ENCODE results near the gene DCBLD1. TPM values are rescaled to one million over a fixed set of nuclear protein-coding genes. Genes with fewer than 3 reads are reported as not detected.
A peak's percentile ranks its signal among the peaks of the same experiment; 100 is the strongest.
"Not testable (repeated sequence)": the region's sequence is repeated elsewhere in the genome, so short reads cannot be mapped to it uniquely, and the experiment has no call there.

The DCBLD1 gene
- polyA plus RNA-seq (2013, experiment 1 of 2), result 127 TPM
- 110 TPM for polyA plus RNA-seq (2013, experiment 2 of 2)

DNA sequence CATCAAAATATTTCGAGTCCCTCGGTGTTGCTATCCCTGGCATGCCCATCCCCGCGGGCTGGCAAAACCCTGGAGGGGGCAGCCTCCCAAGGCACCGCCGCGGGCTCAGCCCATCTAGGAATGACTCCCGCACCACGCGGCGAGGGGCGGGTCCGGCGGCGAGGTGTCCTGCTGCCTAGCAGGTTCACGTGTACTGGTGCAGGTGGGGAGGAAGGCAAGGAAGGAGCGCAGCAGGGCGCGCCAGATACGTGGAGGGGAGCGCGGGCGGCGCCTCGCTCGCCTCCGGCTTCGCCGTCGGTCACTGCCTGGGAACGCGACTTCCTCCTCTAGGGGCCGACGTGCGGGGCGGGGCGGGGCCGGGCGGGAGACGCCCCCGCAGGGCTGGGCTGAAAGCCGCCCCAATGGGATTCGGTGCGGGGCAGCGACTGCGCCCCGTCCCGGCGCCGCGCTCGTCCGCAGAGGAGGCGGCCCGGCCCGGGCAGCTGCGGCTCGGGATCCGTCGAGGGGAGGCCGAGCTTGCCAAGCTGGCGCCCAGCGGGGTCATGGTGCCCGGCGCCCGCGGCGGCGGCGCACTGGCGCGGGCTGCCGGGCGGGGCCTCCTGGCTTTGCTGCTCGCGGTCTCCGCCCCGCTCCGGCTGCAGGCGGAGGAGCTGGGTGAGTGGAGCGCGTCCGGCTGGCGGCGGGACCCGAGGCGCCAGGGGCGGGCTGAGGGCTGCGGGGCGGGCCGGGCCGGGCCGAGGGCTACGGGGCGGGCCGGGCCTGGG, at the start of gene DCBLD1:
Gene DCBLD1, plus strand, starts transcription at position 435 of the 764 bp plus-strand sequence. Its CDS starts 108 bp downstream, at position 543.
- peaks cover 15% of the 10 kb centered on the region for H3K9me3 ChIP-seq (ENCODE audit: control insufficient read depth, low read length)
- H3K36me3 ChIP-seq (ENCODE audit: control insufficient read depth, insufficient read depth, low read length), result peaks cover 30% of the 10 kb centered on the region
- H3K4me1 ChIP-seq (ENCODE audit: control insufficient read depth, insufficient read depth, low read length, poor library complexity, severe bottlenecking), result peaks cover 25% of the 10 kb centered on the region
- H3K4me3 ChIP-seq (ENCODE audit: extremely low read depth, insufficient read depth, low read length, poor library complexity, severe bottlenecking), result peak within 1 kb of the TSS; percentile 83
- H3K27ac ChIP-seq (ENCODE audit: low read depth, low read length, severe bottlenecking), result peak within 1 kb of the TSS; percentile 88
- WGBS, 2 experiments (ENCODE audit: insufficient coverage in 2 of 2), result 1 to 3% methylated on average over 42 to 76 of the region's 96 CpGs

DNA sequence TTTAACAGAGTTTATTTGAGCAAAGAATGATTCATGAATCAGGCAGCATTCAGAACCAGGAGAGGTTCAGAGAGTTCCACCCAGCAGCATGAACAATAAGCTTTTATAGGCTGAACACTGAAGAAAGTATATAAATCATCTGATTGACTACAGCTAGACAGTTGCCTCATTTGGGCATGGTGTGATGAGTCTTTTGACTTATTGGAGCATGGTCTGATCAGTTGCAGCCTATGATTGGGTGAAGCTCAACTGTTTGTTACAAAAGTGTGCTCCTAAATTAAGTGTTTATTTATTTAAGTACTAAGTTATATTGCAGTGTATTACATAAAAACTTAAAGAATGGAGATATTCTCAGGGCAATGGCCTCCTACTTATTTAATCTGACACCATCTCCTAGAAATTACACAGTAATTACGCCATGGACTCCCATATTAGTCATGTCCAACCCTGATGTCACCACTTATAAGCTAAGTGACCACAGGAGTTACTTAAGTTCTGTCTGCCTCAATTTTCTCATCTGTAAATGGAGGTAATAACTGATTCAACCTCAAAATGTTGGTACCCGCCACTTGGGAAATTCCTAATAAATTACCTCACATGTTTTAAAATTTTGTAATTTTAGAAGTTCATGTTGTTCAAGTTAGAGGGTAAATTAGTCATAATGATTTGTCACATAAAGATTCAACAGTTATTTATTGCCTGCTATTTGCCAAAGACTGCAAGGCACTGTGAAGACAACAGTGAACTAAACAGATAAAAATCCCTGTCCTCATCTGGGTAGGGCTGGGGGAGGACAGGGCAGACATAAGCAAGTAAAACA, 41.6 kb upstream of the DCBLD1 start:
- H3K27ac ChIP-seq (ENCODE audit: low read depth, low read length, severe bottlenecking), result no peak overlapping the region
- no peaks in the 10 kb centered on the region for H3K36me3 ChIP-seq (ENCODE audit: control insufficient read depth, insufficient read depth, low read length)
- no peaks in the 10 kb centered on the region for H3K9me3 ChIP-seq (ENCODE audit: control insufficient read depth, low read length)
- WGBS, 2 experiments (ENCODE audit: insufficient coverage in 2 of 2), result 67% methylated on average over 1 of the region's 2 CpGs; no CpG with 5 or more reads in 1 of the 2 experiments
- H3K4me3 ChIP-seq (ENCODE audit: extremely low read depth, insufficient read depth, low read length, poor library complexity, severe bottlenecking), result no peak overlapping the region
- H3K4me1 ChIP-seq (ENCODE audit: control insufficient read depth, insufficient read depth, low read length, poor library complexity, severe bottlenecking), result no peaks in the 10 kb centered on the region

DNA sequence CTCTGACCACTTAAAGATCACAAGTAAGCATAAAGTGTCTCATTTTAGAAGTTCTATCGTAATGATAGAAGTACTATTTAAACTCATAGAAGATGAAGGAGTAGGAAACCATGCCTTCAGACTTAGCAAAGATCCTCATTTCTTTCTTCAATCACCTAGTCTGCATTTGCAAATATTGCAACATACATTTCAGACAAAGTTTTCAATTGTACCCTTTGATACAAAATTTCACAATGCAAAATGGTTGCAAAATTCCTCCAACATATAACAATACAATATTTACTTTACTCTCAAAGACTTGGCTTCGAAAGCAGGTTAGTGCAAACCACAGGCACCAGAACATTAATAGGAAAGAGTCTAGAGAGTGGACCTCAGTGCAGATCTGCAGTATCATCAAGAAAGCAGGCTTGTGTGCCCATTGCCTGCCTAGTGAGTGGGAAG, 40.6 kb upstream of the DCBLD1 start:
- Histone ChIP-seq H3K27ac (ENCODE audit: low read depth, low read length, severe bottlenecking) (no peak overlapping the region), H3K4me1 (ENCODE audit: control insufficient read depth, insufficient read depth, low read length, poor library complexity, severe bottlenecking) (no peaks in the 10 kb centered on the region), H3K4me3 (ENCODE audit: extremely low read depth, insufficient read depth, low read length, poor library complexity, severe bottlenecking) (no peak overlapping the region), H3K36me3 (ENCODE audit: control insufficient read depth, insufficient read depth, low read length) (no peaks in the 10 kb centered on the region), H3K9me3 (ENCODE audit: control insufficient read depth, low read length) (no peaks in the 10 kb centered on the region)
- WGBS, 2 experiments (ENCODE audit: insufficient coverage in 2 of 2), result 100% methylated on average over 1 of the region's 2 CpGs; no CpG with 5 or more reads in 1 of the 2 experiments

GRCh38 chr6:117442313-117442712, 40.2 kb upstream of the DCBLD1 start:
- 90 to 91% methylated on average over 6 to 7 of the region's 8 CpGs for WGBS, 2 experiments (ENCODE audit: insufficient coverage in 2 of 2)

DNA sequence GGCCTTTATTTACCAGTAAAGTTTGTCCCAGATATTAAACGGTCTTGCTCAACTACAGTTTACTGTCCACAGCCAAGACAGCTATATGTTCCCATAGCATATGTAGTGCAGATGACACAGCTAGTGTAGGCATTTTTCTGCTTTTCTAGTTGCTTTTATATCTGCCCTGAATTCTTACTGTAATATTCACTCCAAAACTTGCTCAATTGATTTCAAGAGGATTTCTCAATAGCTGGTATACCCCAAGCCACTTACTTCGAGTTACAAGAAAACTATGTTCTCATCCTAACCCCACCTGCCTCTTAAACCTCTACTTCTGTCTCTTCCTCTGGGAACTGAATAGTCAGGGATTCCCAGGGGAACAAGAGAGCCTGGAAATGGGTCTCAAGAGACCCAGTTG, 37.9 kb upstream of the DCBLD1 start:
- H3K27ac ChIP-seq (ENCODE audit: low read depth, low read length, severe bottlenecking), result no peak overlapping the region
- H3K4me3 ChIP-seq (ENCODE audit: extremely low read depth, insufficient read depth, low read length, poor library complexity, severe bottlenecking), result no peak overlapping the region
- H3K36me3 ChIP-seq (ENCODE audit: control insufficient read depth, insufficient read depth, low read length), result no peaks in the 10 kb centered on the region
- no peaks in the 10 kb centered on the region for H3K9me3 ChIP-seq (ENCODE audit: control insufficient read depth, low read length)
- H3K4me1 ChIP-seq (ENCODE audit: control insufficient read depth, insufficient read depth, low read length, poor library complexity, severe bottlenecking), result peaks cover 19% of the 10 kb centered on the region
- WGBS, 2 experiments (ENCODE audit: insufficient coverage in 2 of 2), result 80 to 100% methylated on average over 1 of the region's 2 CpGs

More at GRCh38 chr6:117442313-117442712, 40.2 kb upstream of the DCBLD1 start:
- H3K4me1 ChIP-seq (ENCODE audit: control insufficient read depth, insufficient read depth, low read length, poor library complexity, severe bottlenecking); H3K36me3 ChIP-seq (ENCODE audit: control insufficient read depth, insufficient read depth, low read length); H3K27ac ChIP-seq (ENCODE audit: low read depth, low read length, severe bottlenecking); H3K9me3 ChIP-seq (ENCODE audit: control insufficient read depth, low read length); H3K4me3 ChIP-seq (ENCODE audit: extremely low read depth, insufficient read depth, low read length, poor library complexity, severe bottlenecking): not testable (repeated sequence)

DNA sequence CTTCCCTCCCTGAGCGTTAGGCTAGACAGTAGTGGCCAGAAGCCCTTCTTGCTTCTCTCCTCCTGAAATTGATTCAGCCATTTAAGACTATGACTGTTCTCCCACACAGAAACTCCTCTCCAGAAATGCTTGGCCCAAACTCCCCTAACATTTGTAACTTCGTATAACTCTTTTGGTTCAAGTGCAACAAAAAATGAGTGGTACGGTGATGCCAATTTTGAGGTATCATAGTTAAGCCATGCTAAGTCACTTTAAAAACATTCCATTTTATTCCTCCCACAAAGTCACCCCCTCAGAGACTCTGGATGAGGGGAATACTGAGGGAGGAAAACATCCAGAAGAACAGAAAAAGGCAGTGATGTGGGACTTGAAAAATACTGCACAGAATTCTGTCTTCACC, 35.6 kb upstream of the DCBLD1 start:
- H3K36me3 ChIP-seq (ENCODE audit: control insufficient read depth, insufficient read depth, low read length), result no peaks in the 10 kb centered on the region
- no peak overlapping the region for H3K4me3 ChIP-seq (ENCODE audit: extremely low read depth, insufficient read depth, low read length, poor library complexity, severe bottlenecking)
- 83 to 92% methylated on average over 1 to 2 of the region's 3 CpGs for WGBS, 2 experiments (ENCODE audit: insufficient coverage in 2 of 2)
- no peaks in the 10 kb centered on the region for H3K9me3 ChIP-seq (ENCODE audit: control insufficient read depth, low read length)
- H3K4me1 ChIP-seq (ENCODE audit: control insufficient read depth, insufficient read depth, low read length, poor library complexity, severe bottlenecking), result peaks cover 30% of the 10 kb centered on the region
- no peak overlapping the region for H3K27ac ChIP-seq (ENCODE audit: low read depth, low read length, severe bottlenecking)

GRCh38 chr6:117448011-117448410, 34.5 kb upstream of the DCBLD1 start:
- Histone ChIP-seq H3K36me3 (ENCODE audit: control insufficient read depth, insufficient read depth, low read length) (no peaks in the 10 kb centered on the region), H3K4me3 (ENCODE audit: extremely low read depth, insufficient read depth, low read length, poor library complexity, severe bottlenecking) (no peak overlapping the region), H3K9me3 (ENCODE audit: control insufficient read depth, low read length) (no peaks in the 10 kb centered on the region), H3K27ac (ENCODE audit: low read depth, low read length, severe bottlenecking) (peak overlapping the region; percentile 25), H3K4me1 (ENCODE audit: control insufficient read depth, insufficient read depth, low read length, poor library complexity, severe bottlenecking) (peaks cover 30% of the 10 kb centered on the region)
- 65 to 89% methylated on average over 2 of the region's 5 CpGs for WGBS, 2 experiments (ENCODE audit: insufficient coverage in 2 of 2)

DNA sequence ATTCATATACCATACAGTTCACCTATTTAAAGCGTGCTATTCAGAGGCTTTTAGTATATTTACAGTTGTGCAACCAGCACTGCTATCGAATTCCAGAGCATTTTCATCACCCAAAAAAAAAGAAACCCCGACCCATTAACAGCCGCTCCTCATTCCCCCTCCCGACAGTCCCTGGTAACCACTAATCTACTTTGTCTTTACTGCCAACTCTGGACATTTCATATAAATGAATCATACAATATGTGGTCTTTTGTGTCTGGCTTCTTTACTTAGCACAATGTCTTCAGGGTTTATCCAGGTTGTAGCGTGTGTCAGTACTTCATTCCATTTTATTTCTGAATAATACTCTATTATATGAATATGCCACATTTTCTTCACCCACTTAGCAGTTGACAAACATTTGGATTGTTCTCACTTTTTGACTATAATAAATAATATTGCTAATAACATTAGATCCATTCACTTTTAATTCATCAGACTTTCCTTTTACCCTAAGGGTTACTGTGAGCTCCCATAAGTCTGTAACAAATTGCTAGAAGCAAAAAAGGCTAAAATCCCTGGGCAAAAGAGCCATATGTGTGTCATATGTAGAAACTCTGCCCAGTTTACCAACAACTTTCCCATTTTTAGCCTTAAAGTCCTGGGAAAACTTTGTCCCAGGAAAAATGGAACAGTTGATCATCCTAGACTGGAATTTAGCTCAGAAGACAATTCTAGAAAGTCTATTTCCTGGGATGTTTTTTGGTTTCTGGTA, 33.6 kb upstream of the DCBLD1 start:
- WGBS, 2 experiments (ENCODE audit: insufficient coverage in 2 of 2), result 81 to 83% methylated on average over 1 to 3 of the region's 6 CpGs
- Histone ChIP-seq H3K9me3 (ENCODE audit: control insufficient read depth, low read length) (no peaks in the 10 kb centered on the region), H3K4me3 (ENCODE audit: extremely low read depth, insufficient read depth, low read length, poor library complexity, severe bottlenecking) (no peak overlapping the region), H3K27ac (ENCODE audit: low read depth, low read length, severe bottlenecking) (peak overlapping the region; percentile 81), H3K4me1 (ENCODE audit: control insufficient read depth, insufficient read depth, low read length, poor library complexity, severe bottlenecking) (peaks cover 30% of the 10 kb centered on the region), H3K36me3 (ENCODE audit: control insufficient read depth, insufficient read depth, low read length) (no peaks in the 10 kb centered on the region)

DNA sequence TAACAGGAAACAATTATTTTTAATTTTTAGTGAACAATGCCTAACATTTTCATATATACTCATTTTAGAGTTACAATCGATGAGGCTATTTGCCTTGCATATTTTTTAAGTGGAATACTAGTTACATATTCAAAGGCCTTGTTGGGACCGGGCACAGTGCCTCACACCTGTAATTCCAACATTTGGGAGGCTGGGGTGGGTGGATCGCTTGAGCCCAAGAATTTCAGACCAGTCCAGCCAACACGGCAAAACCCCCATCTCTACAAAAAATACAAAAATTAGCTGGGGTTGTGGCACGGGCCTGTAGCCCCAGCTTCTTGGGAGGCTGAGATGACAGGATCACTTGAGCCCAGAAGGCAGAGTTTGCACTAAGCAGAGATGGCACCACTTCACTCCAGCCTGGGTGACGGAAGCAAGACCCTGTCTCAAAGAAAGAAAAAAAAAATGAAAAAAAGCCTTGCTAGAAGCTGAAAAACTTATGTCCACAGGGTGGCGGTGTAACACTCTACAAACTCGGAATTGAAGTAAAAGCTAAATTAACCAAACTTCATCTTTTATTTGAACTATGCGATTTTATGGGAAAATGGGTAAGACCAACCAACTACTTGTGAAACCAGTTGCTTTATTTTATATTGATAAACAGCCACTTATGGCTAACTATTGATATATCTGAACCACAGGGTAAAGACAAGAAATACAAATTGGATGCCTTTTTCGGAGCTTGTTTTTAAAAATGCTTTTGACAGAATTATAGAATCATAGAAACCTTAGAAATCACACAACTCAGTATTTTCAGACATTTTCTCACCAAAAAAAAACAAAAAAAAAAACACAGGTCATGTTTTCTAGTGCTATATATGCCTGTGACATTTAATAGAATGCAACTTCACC, 32.7 kb upstream of the DCBLD1 start:
- no peak overlapping the region for H3K27ac ChIP-seq (ENCODE audit: low read depth, low read length, severe bottlenecking)

More for the DNA sequence above, 32.7 kb upstream of the DCBLD1 start:
- Histone ChIP-seq H3K9me3 (ENCODE audit: control insufficient read depth, low read length) (no peaks in the 10 kb centered on the region), H3K36me3 (ENCODE audit: control insufficient read depth, insufficient read depth, low read length) (no peaks in the 10 kb centered on the region), H3K4me3 (ENCODE audit: extremely low read depth, insufficient read depth, low read length, poor library complexity, severe bottlenecking) (no peak overlapping the region), H3K4me1 (ENCODE audit: control insufficient read depth, insufficient read depth, low read length, poor library complexity, severe bottlenecking) (peaks cover 30% of the 10 kb centered on the region)
- WGBS, 2 experiments (ENCODE audit: insufficient coverage in 2 of 2), result 53 to 83% methylated on average over 2 to 3 of the region's 10 CpGs
